WTC11 (cell line): ENCODE results near the gene TBX2. TPM values are rescaled to one million over a fixed set of nuclear protein-coding genes. Genes with fewer than 3 reads are reported as not detected.

ENCODE experiments used
- ATAC-seq: fragments of 200-7000 bp; cut with Tn5 transposase; 2 replicates; pipeline ENCODE4 v1.10.0; 2021; ENCODE audit warnings: mild to moderate bottlenecking, moderate library complexity
- CTCF ChIA-PET: fragments of 300-600 bp; sonication (Branson Sonifier 250); formaldehyde crosslinking; loops from one replicate; lab custom pipeline; 2021; ENCODE audit warnings: antibody characterized with exemption; lab: Charles Lee
- POLR2A ChIA-PET: fragments of 350-600 bp; sonication (Branson Sonifier 250); formaldehyde crosslinking; loops from one replicate; lab custom pipeline; 2021; ENCODE audit warnings: antibody characterized with exemption; lab: Charles Lee
- DNase-seq: peaks from one replicate; pipeline ENCODE4 v3.0.0; 2021; ENCODE audit warnings: low spot score
- H3K27ac Mint-ChIP-seq: 2 replicates; pipeline ENCODE4 v1.8.0; 2021; ENCODE audit warnings: mixed read lengths
- H3K27me3 Mint-ChIP-seq: 2 replicates; pipeline ENCODE4 v1.8.0; 2021; ENCODE audit warnings: low read depth, mild to moderate bottlenecking, moderate library complexity, mixed read lengths
- H3K36me3 Mint-ChIP-seq: 2 replicates; pipeline ENCODE4 v1.8.0; 2021; ENCODE audit warnings: mixed read lengths
- H3K4me1 Mint-ChIP-seq: 2 replicates; pipeline ENCODE4 v1.8.0; 2022; ENCODE audit warnings: mixed read lengths
- H3K4me3 Mint-ChIP-seq: 2 replicates; pipeline ENCODE4 v1.8.0; 2021; ENCODE audit warnings: mild to moderate bottlenecking, moderate library complexity, mixed read lengths
- H3K9me3 Mint-ChIP-seq: 2 replicates; pipeline ENCODE4 v1.8.0; 2021; ENCODE audit warnings: mixed read lengths
- AR ChIP-seq: fragments of 250-450 bp; sonication (Bioruptor Pico); IDR thresholded peaks from 2 replicates; pipeline ENCODE4 v1.9.0; 2021; ENCODE audit warnings: mild to moderate bottlenecking
- ELF4 ChIP-seq: sonication (generic); formaldehyde crosslinking; IDR thresholded peaks from 2 replicates; pipeline ENCODE4 v1.8.1; 2022; ENCODE audit warnings: low read depth, mild to moderate bottlenecking, moderate library complexity, missing genetic modification reagents
- ESRRA ChIP-seq: sonication (generic); formaldehyde crosslinking; IDR thresholded peaks from 2 replicates; pipeline ENCODE4 v1.8.1; 2022; ENCODE audit warnings: mild to moderate bottlenecking, missing genetic modification reagents, borderline replicate concordance
- ETV6 ChIP-seq: sonication (generic); formaldehyde crosslinking; IDR thresholded peaks from 2 replicates; pipeline ENCODE4 v1.8.1; 2022; ENCODE audit warnings: mild to moderate bottlenecking, missing genetic modification reagents
- FOXJ3 ChIP-seq: sonication (generic); formaldehyde crosslinking; IDR thresholded peaks from 2 replicates; pipeline ENCODE4 v1.9.0; 2021; ENCODE audit warnings: missing genetic modification reagents, mild to moderate bottlenecking, borderline replicate concordance
- GTF2I ChIP-seq: fragments of 250-450 bp; sonication (Bioruptor Pico); conservative IDR thresholded peaks from 2 replicates; pipeline ENCODE4 v1.4.0; 2021; ENCODE audit warnings: mild to moderate bottlenecking
- PREB ChIP-seq: sonication (generic); formaldehyde crosslinking; IDR thresholded peaks from 2 replicates; pipeline ENCODE4 v1.8.1; 2022; ENCODE audit warnings: mild to moderate bottlenecking, missing genetic modification reagents, moderate library complexity, borderline replicate concordance
- RELA ChIP-seq: sonication (generic); formaldehyde crosslinking; IDR thresholded peaks from 2 replicates; pipeline ENCODE4 v1.8.1; 2022; ENCODE audit warnings: missing genetic modification reagents, mild to moderate bottlenecking, borderline replicate concordance
- SMAD3 ChIP-seq: sonication (generic); formaldehyde crosslinking; IDR thresholded peaks from 2 replicates; pipeline ENCODE4 v1.8.0; 2022; ENCODE audit warnings: missing genetic modification reagents, mild to moderate bottlenecking, borderline replicate concordance
- SP1 ChIP-seq: sonication (generic); formaldehyde crosslinking; conservative IDR thresholded peaks from 2 replicates; pipeline ENCODE4 v1.8.1; 2022; ENCODE audit warnings: missing genetic modification reagents
- USF2 ChIP-seq: sonication (generic); formaldehyde crosslinking; IDR thresholded peaks from 2 replicates; pipeline ENCODE4 v1.8.1; 2023; ENCODE audit warnings: mild to moderate bottlenecking, missing genetic modification reagents, moderate library complexity
- ZBTB21 ChIP-seq: sonication (generic); formaldehyde crosslinking; IDR thresholded peaks from 2 replicates; pipeline ENCODE4 v1.8.1; 2023; ENCODE audit warnings: mild to moderate bottlenecking, missing genetic modification reagents, borderline replicate concordance
- ZMAT4 ChIP-seq: fragments of 250-450 bp; sonication (Bioruptor Pico); IDR thresholded peaks from 2 replicates; pipeline ENCODE4 v1.9.0; 2021; ENCODE audit warnings: mild to moderate bottlenecking
- ZNF121 ChIP-seq: sonication (generic); formaldehyde crosslinking; IDR thresholded peaks from 2 replicates; pipeline ENCODE4 v1.8.0; 2023; ENCODE audit warnings: missing genetic modification reagents
- ZNF263 ChIP-seq: sonication (generic); formaldehyde crosslinking; IDR thresholded peaks from 2 replicates; pipeline ENCODE4 v1.8.1; 2022; ENCODE audit warnings: low read depth, mild to moderate bottlenecking, moderate library complexity, missing genetic modification reagents
- ZNF317 ChIP-seq: sonication (generic); formaldehyde crosslinking; IDR thresholded peaks from 2 replicates; pipeline ENCODE4 v1.8.1; 2023; ENCODE audit warnings: low read depth, mild to moderate bottlenecking, moderate library complexity, missing genetic modification reagents, borderline replicate concordance
- total RNA-seq: library from RNA; stranded (reverse); gene quantifications from 3 replicates; pipeline ENCODE4 v1.2.3, GENCODE V29; 2021

Gene TBX2
- total RNA-seq, 1 experiment from 2014 or later: 0.09 TPM

- ATAC-seq: peak; percentile 6
These were observed 2.4 kb upstream of the TBX2 start for GRCh38 chr17:61397086-61397842.

GRCh38 chr17:61398721-61399130 lies 917 bp upstream of the TBX2 start:
- TF ChIP-seq PREB (CRISPR knock-in tag) (no peak), USF2 (CRISPR knock-in tag) (no peak), ZMAT4 (no peak), ZNF317 (no peak), ZNF121 (no peak), SP1 (CRISPR knock-in tag) (no peak)
- no peaks in the 10 kb centered on the region for H3K9me3 Mint-ChIP-seq
- DNase-seq: no peak
- no peak for ATAC-seq
- H3K4me1 Mint-ChIP-seq: peaks cover 39% of the 10 kb centered on the region
- H3K27ac Mint-ChIP-seq: no peak overlapping the region
- CTCF ChIA-PET: interaction anchor here (0.6 to 4.2 kb wide), 2 partner anchors 12 to 328 kb away, joined by 3 to 37 read pairs; no protein-coding TSS in a partner anchor
- no peaks in the 10 kb centered on the region for H3K36me3 Mint-ChIP-seq
- H3K27me3 Mint-ChIP-seq: peaks cover 95% of the 10 kb centered on the region
- POLR2A ChIA-PET: interaction anchor here (0.8 kb wide), 1 partner anchor 10 kb away, joined by 3 read pairs; no protein-coding TSS in a partner anchor
- H3K4me3 Mint-ChIP-seq: peak overlapping the region; percentile 62

More at GRCh38 chr17:61397086-61397842, 2.4 kb upstream of the TBX2 start:
- ChIA-PET CTCF (interaction anchor here (0.6 to 2.0 kb wide), 5 partner anchors 12 to 677 kb away, joined by 3 to 10 read pairs (median 4); no protein-coding TSS in a partner anchor), POLR2A (no interaction called here)
- Mint-ChIP-seq H3K9me3 (no peaks in the 10 kb centered on the region), H3K27ac (no peak overlapping the region), H3K4me3 (peak overlapping the region; percentile 62), H3K4me1 (peaks cover 25% of the 10 kb centered on the region), H3K36me3 (no peaks in the 10 kb centered on the region), H3K27me3 (peaks cover 95% of the 10 kb centered on the region)
- peak; percentile 59 for DNase-seq
- no peak for TF ChIP-seq GTF2I (CRISPR knock-in tag)
- TF ChIP-seq ZNF263 (CRISPR knock-in tag): no peak
- no peak for TF ChIP-seq ESRRA (CRISPR knock-in tag)
- TF ChIP-seq ELF4: no peak
- no peak for TF ChIP-seq ZBTB21 (CRISPR knock-in tag)
- no peak for TF ChIP-seq SMAD3 (CRISPR knock-in tag)
- TF ChIP-seq FOXJ3 (CRISPR knock-in tag): no peak
- TF ChIP-seq AR (CRISPR knock-in tag): no peak
- TF ChIP-seq RELA: no peak
- TF ChIP-seq ETV6 (CRISPR knock-in tag): no peak
